ENCODE data around the gene TSPAN19.
"Not testable (repeated sequence)": the region's sequence is repeated elsewhere in the genome, so short reads cannot be mapped to it uniquely, and the experiment has no call there.

DNA sequence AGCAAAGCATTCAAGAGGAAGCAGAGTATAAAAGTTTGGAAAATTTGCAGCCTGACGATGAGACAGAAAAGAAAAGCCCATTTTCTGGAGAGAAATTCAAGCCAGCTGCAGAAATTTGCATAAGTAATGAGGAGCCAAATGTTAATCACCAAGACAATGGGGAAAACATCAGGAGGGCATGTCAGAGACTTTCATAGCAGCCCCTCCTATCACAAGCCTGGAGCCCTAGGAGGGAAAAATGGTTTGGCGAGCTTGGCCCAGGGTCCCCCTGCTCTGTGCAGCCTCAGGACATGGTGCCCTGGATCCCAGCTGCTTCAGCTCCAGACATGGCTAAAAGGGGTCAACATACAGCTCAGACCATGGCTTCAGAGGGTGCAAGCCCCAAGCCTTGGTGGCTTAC, 31.0 kb downstream of the TSPAN19 start:
- TF ChIP-seq EZH2 (IDR thresholded peaks at IDR 0.05; ENCODE audit: insufficient read depth, poor library complexity, severe bottlenecking); EZH2phosphoT487 (IDR thresholded peaks at IDR 0.05; ENCODE audit: insufficient read depth, low read depth): not testable (repeated sequence)
